ENCODE results near the gene CREB5.

CREB5 gene

DNA sequence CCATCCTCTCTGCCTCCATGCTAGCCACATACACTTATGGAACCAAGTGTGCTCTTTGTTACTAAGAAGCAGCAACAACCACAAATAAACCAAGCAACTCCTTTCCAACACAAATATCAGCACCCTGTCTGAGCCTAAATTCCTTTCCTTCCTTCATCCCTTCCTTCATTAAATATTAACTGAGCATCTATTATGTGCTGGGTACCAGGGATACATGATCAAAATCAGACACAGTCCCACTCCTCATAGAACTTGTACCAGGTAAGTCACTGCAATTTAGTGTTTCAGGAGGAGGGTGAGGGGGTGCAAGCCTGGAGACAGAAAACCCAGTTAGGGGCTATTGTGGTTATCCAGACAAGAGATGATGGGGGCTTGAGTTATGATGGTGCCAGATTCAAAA, 10.8 kb downstream of the CREB5 start:
- TF ChIP-seq TEAD4 (IDR thresholded peaks at IDR 0.05) (no peak), EGR1 (IDR thresholded peaks at IDR 0.05) (no peak), FOXM1 (IDR thresholded peaks at IDR 0.05; ENCODE audit: borderline replicate concordance, low read depth) (no peak), CEBPB (IDR thresholded peaks at IDR 0.05) (no peak), RAD21 (IDR thresholded peaks at IDR 0.05; ENCODE audit: low read depth) (no peak), TAF1 (IDR thresholded peaks at IDR 0.05; ENCODE audit: low read depth) (no peak), NFIC (IDR thresholded peaks at IDR 0.05) (no peak), TCF12 (IDR thresholded peaks at IDR 0.05; ENCODE audit: low read depth) (no peak), CREB1 (IDR thresholded peaks at IDR 0.05; ENCODE audit: low read depth) (no peak), EP300 (IDR thresholded peaks at IDR 0.05; ENCODE audit: borderline replicate concordance) (no peak), YY1 (IDR thresholded peaks at IDR 0.05; ENCODE audit: low read depth) (no peak), ZBTB7A (IDR thresholded peaks at IDR 0.05; ENCODE audit: low read depth) (no peak)
- TF ChIP-seq, protein P1, sequence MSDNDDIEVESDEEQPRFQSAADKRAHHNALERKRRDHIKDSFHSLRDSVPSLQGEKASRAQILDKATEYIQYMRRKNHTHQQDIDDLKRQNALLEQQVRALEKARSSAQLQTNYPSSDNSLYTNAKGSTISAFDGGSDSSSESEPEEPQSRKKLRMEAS (IDR thresholded peaks at IDR 0.05), result no peak
- TF ChIP-seq, protein P2, sequence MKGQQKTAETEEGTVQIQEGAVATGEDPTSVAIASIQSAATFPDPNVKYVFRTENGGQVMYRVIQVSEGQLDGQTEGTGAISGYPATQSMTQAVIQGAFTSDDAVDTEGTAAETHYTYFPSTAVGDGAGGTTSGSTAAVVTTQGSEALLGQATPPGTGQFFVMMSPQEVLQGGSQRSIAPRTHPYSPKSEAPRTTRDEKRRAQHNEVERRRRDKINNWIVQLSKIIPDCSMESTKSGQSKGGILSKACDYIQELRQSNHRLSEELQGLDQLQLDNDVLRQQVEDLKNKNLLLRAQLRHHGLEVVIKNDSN (IDR thresholded peaks at IDR 0.05), result no peak
- TF ChIP-seq, protein P3, sequence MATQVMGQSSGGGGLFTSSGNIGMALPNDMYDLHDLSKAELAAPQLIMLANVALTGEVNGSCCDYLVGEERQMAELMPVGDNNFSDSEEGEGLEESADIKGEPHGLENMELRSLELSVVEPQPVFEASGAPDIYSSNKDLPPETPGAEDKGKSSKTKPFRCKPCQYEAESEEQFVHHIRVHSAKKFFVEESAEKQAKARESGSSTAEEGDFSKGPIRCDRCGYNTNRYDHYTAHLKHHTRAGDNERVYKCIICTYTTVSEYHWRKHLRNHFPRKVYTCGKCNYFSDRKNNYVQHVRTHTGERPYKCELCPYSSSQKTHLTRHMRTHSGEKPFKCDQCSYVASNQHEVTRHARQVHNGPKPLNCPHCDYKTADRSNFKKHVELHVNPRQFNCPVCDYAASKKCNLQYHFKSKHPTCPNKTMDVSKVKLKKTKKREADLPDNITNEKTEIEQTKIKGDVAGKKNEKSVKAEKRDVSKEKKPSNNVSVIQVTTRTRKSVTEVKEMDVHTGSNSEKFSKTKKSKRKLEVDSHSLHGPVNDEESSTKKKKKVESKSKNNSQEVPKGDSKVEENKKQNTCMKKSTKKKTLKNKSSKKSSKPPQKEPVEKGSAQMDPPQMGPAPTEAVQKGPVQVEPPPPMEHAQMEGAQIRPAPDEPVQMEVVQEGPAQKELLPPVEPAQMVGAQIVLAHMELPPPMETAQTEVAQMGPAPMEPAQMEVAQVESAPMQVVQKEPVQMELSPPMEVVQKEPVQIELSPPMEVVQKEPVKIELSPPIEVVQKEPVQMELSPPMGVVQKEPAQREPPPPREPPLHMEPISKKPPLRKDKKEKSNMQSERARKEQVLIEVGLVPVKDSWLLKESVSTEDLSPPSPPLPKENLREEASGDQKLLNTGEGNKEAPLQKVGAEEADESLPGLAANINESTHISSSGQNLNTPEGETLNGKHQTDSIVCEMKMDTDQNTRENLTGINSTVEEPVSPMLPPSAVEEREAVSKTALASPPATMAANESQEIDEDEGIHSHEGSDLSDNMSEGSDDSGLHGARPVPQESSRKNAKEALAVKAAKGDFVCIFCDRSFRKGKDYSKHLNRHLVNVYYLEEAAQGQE (IDR thresholded peaks at IDR 0.05; ENCODE audit: low read depth), result no peak

DNA sequence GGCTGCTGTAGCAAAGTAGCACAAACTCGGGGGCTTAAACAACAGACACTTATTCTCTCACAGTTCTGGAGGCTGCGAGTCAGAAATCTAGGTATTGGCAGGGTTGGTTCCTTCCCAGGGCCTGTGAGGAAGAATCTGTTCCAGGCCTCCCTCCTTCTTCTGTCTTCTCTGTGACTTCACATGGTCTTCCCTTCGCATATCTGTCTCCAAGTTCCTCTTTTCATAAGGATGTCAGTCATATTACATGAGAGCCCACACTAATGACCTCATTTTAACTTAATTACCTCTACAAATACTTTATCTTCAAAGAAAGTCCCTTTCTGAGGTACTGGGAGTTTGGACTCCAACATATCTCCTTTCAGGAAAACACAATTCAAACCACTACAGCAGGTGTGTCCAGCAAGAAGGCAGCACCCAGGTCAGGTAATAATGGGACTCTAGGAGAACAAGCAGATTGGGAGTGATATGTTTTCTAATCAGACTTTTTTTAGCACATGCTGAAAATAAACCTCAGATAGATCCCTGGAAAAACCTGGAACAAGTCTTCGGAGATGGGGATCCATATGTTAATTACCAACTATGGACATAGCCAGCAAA, 11.7 kb downstream of the CREB5 start:
- TF ChIP-seq, protein P2 (IDR thresholded peaks at IDR 0.05), result no peak
- TF ChIP-seq TCF12 (IDR thresholded peaks at IDR 0.05; ENCODE audit: low read depth) (no peak), ZBTB7A (IDR thresholded peaks at IDR 0.05; ENCODE audit: low read depth) (no peak), CREB1 (IDR thresholded peaks at IDR 0.05; ENCODE audit: low read depth) (no peak), FOXM1 (IDR thresholded peaks at IDR 0.05; ENCODE audit: borderline replicate concordance, low read depth) (no peak), TEAD4 (IDR thresholded peaks at IDR 0.05) (no peak), TAF1 (IDR thresholded peaks at IDR 0.05; ENCODE audit: low read depth) (no peak), NFIC (IDR thresholded peaks at IDR 0.05) (no peak), YY1 (IDR thresholded peaks at IDR 0.05; ENCODE audit: low read depth) (no peak), EGR1 (IDR thresholded peaks at IDR 0.05) (no peak), CEBPB (IDR thresholded peaks at IDR 0.05) (no peak), EP300 (IDR thresholded peaks at IDR 0.05; ENCODE audit: borderline replicate concordance) (no peak), RAD21 (IDR thresholded peaks at IDR 0.05; ENCODE audit: low read depth) (no peak)
- TF ChIP-seq, protein P3 (IDR thresholded peaks at IDR 0.05; ENCODE audit: low read depth), result no peak
- TF ChIP-seq, protein P1 (IDR thresholded peaks at IDR 0.05), result no peak

DNA sequence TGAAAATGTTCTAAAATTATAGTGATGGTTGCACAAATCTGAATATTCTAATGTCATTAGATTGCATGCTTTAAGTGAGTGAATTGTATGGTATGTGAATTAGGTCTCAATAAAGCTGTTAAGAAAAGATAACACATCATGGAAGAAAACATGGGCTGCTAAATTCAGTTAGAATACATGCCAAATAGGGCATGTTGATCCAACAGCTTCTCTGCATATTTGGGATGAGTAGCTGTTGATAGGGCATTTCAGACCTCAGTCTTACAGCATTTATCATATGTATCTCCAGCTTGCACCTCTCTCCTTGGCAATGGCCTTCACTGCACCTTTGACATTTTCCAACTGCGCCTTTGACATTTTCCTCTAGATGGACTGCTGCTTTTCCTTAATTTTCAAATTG, 13.2 kb downstream of the CREB5 start:
- no peak for TF ChIP-seq RAD21 (IDR thresholded peaks at IDR 0.05; ENCODE audit: low read depth)
- TF ChIP-seq, protein P3 (IDR thresholded peaks at IDR 0.05; ENCODE audit: low read depth), result no peak
- no peak for TF ChIP-seq EGR1 (IDR thresholded peaks at IDR 0.05)
- TF ChIP-seq FOXM1 (IDR thresholded peaks at IDR 0.05; ENCODE audit: borderline replicate concordance, low read depth), result no peak
- TF ChIP-seq NFIC (IDR thresholded peaks at IDR 0.05), result no peak
- no peak for TF ChIP-seq CREB1 (IDR thresholded peaks at IDR 0.05; ENCODE audit: low read depth)
- no peak for TF ChIP-seq ZBTB7A (IDR thresholded peaks at IDR 0.05; ENCODE audit: low read depth)
- TF ChIP-seq CEBPB (IDR thresholded peaks at IDR 0.05), result no peak
- TF ChIP-seq TEAD4 (IDR thresholded peaks at IDR 0.05), result no peak
- TF ChIP-seq, protein P2 (IDR thresholded peaks at IDR 0.05), result no peak

DNA sequence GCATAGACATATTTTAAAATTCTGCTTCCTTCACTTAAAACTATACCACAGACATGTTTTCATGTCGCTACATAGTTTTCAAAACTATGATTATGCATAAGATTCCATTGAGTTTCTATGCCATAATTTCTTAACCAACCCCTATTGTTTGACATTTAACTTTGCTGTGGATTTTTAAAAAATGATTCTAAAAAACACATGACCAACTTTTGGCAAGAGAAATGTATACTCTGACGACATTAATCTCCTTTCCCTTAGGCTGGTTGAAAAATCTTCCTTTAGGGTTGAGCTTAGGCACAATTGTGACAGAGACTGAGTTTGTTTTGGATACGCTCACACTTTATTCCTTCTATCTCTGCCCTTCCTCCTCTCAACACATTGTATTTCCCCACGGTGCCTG, 14.9 kb downstream of the CREB5 start:
- TF ChIP-seq, protein P3 (IDR thresholded peaks at IDR 0.05; ENCODE audit: low read depth), result no peak
- TF ChIP-seq NFIC (IDR thresholded peaks at IDR 0.05) (no peak), CEBPB (IDR thresholded peaks at IDR 0.05) (no peak), ZBTB7A (IDR thresholded peaks at IDR 0.05; ENCODE audit: low read depth) (no peak), RAD21 (IDR thresholded peaks at IDR 0.05; ENCODE audit: low read depth) (no peak), FOXM1 (IDR thresholded peaks at IDR 0.05; ENCODE audit: borderline replicate concordance, low read depth) (no peak), EP300 (IDR thresholded peaks at IDR 0.05; ENCODE audit: borderline replicate concordance) (no peak), EGR1 (IDR thresholded peaks at IDR 0.05) (no peak), TEAD4 (IDR thresholded peaks at IDR 0.05) (no peak), TCF12 (IDR thresholded peaks at IDR 0.05; ENCODE audit: low read depth) (no peak), CREB1 (IDR thresholded peaks at IDR 0.05; ENCODE audit: low read depth) (no peak), YY1 (IDR thresholded peaks at IDR 0.05; ENCODE audit: low read depth) (no peak), TAF1 (IDR thresholded peaks at IDR 0.05; ENCODE audit: low read depth) (no peak)
- TF ChIP-seq, protein P2 (IDR thresholded peaks at IDR 0.05), result no peak
- TF ChIP-seq, protein P1 (IDR thresholded peaks at IDR 0.05), result no peak
